Neural cell (in vitro differentiated cells): ENCODE results near the gene GALK2. TPM values are rescaled to one million over a fixed set of nuclear protein-coding genes. Genes with fewer than 3 reads are reported as not detected.

Source experiments
- H2AFZ ChIP-seq: fragments of 200-600, 300-800 bp; sonication (generic), shearing (Covaris generic); 2 replicates; pipeline ENCODE4 v1.6.0; 2014; ENCODE audit warnings: low read depth, mild to moderate bottlenecking, antibody characterized with exemption, low read length, moderate library complexity
- H3F3A ChIP-seq: fragments of 200-600 bp; shearing (Covaris generic); 2 replicates; pipeline ENCODE4 v1.6.1; 2016; ENCODE audit warnings: mild to moderate bottlenecking, moderate library complexity, mixed read lengths, antibody characterized with exemption, low read length; ENCODE audit not compliant: insufficient read depth, poor library complexity, severe bottlenecking
- H3K27ac ChIP-seq: fragments of 200-600, 300-800 bp; sonication (generic), shearing (Covaris generic); 2 replicates; pipeline ENCODE4 v1.5.1; 2014; ENCODE audit warnings: mild to moderate bottlenecking, low read length, moderate library complexity
- H3K27me3 ChIP-seq: fragments of 300-800, 200-600 bp; sonication (generic), shearing (Covaris generic); 2 replicates; pipeline ENCODE4 v1.6.0; 2014; ENCODE audit warnings: mild to moderate bottlenecking, low read depth, low read length, moderate library complexity; ENCODE audit not compliant: insufficient read depth
- H3K36me3 ChIP-seq: fragments of 300-800, 200-600 bp; sonication (generic), shearing (Covaris generic); 2 replicates; pipeline ENCODE4 v1.5.1; 2014; ENCODE audit warnings: mild to moderate bottlenecking, antibody characterized with exemption, low read length, moderate library complexity; ENCODE audit not compliant: insufficient read depth
- H3K4me2 ChIP-seq: fragments of 300-800, 200-600 bp; sonication (generic), shearing (Covaris generic); 2 replicates; pipeline ENCODE4 v1.6.0; 2014; ENCODE audit warnings: mild to moderate bottlenecking, low read length
- H3K4me3 ChIP-seq: fragments of 300-800, 200-600 bp; sonication (generic), shearing (Covaris generic); 2 replicates; pipeline ENCODE4 v1.5.1; 2014; ENCODE audit warnings: mild to moderate bottlenecking, low read length, moderate library complexity
- H3K79me2 ChIP-seq: fragments of 200-600 bp; shearing (Covaris generic); replicated peaks from 2 replicates; pipeline ENCODE4 v1.6.0; 2014; ENCODE audit warnings: mild to moderate bottlenecking, low read length, moderate library complexity; ENCODE audit not compliant: insufficient read depth
- H3K9ac ChIP-seq: fragments of 300-800, 200-600 bp; sonication (generic), shearing (Covaris generic); 2 replicates; pipeline ENCODE4 v1.6.1; 2016; ENCODE audit warnings: mild to moderate bottlenecking, low read length, mixed read lengths
- H3K9me2 ChIP-seq: fragments of 200-600 bp; shearing (Covaris generic); 2 replicates; pipeline ENCODE4 v1.6.1; 2016; ENCODE audit warnings: mild to moderate bottlenecking, low read length, mixed read lengths; ENCODE audit not compliant: insufficient read depth
- H3K9me3 ChIP-seq: fragments of 200-600, 300-800 bp; sonication (generic), shearing (Covaris generic); 2 replicates; pipeline ENCODE4 v1.6.1; 2016; ENCODE audit warnings: mild to moderate bottlenecking, mixed run types, low read length, moderate library complexity, mixed read lengths
- H4K20me1 ChIP-seq: fragments of 200-600 bp; shearing (Covaris generic); 2 replicates; pipeline ENCODE4 v1.6.1; 2016; ENCODE audit warnings: mild to moderate bottlenecking, mixed run types; ENCODE audit not compliant: insufficient read depth
- CTCF ChIP-seq: fragments of 450-650 bp; IDR thresholded peaks from 2 replicates; pipeline ENCODE4 v1.5.1; 2014; ENCODE audit warnings: antibody characterized with exemption, mild to moderate bottlenecking, moderate library complexity; ENCODE audit not compliant: poor library complexity, severe bottlenecking
- EP300 ChIP-seq: fragments of 450-650 bp; conservative IDR thresholded peaks from 2 replicates; pipeline ENCODE4 v1.6.1; 2014; ENCODE audit warnings: antibody characterized with exemption, mild to moderate bottlenecking, moderate library complexity; ENCODE audit not compliant: poor library complexity, severe bottlenecking
- EZH2 ChIP-seq: fragments of 200-600, 300-800 bp; shearing (Covaris generic), sonication (generic); IDR thresholded peaks from 2 replicates; pipeline ENCODE4 v1.6.1; 2014; ENCODE audit warnings: antibody characterized with exemption, low read length, borderline replicate concordance, mild to moderate bottlenecking; ENCODE audit not compliant: insufficient read depth, poor library complexity, severe bottlenecking
- MXI1 ChIP-seq: fragments of 450-650 bp; conservative IDR thresholded peaks from 2 replicates; pipeline ENCODE4 v1.6.1; 2014; ENCODE audit warnings: antibody characterized with exemption, mild to moderate bottlenecking; ENCODE audit not compliant: poor library complexity, severe bottlenecking
- POLR2AphosphoS5 ChIP-seq: IDR thresholded peaks from 2 replicates; pipeline ENCODE4 v1.6.1; 2012
- RAD21 ChIP-seq: fragments of 450-650 bp; conservative IDR thresholded peaks from 2 replicates; pipeline ENCODE4 v1.6.1; 2014; ENCODE audit warnings: antibody characterized with exemption, mild to moderate bottlenecking, moderate library complexity
- SMC3 ChIP-seq: fragments of 450-650 bp; conservative IDR thresholded peaks from 2 replicates; pipeline ENCODE4 v1.6.1; 2014; ENCODE audit warnings: antibody characterized with exemption, mild to moderate bottlenecking, moderate library complexity; ENCODE audit not compliant: poor library complexity
- TAF1 ChIP-seq: IDR thresholded peaks from 2 replicates; pipeline ENCODE4 v1.6.1; 2012; ENCODE audit warnings: low read depth
- polyA plus RNA-seq: library from polyadenylated mRNA; depleted of rRNA; stranded (reverse); fragments of >200 nt; gene quantifications from 2 replicates; pipeline ENCODE4 v1.2.3, GENCODE V29; 2014
- TF ChIP-seq, protein P1 (sequence below): IDR thresholded peaks from 2 replicates; pipeline ENCODE4 v1.6.1; 2012; ENCODE audit warnings: borderline replicate concordance

The GALK2 gene
- polyA plus RNA-seq, 1 donor from 2014 or later = 26.3 TPM

- Histone ChIP-seq H3K36me3 (no peaks in the 10 kb centered on the region), H3K9me2 (no peaks in the 10 kb centered on the region), H3K9ac (no peak overlapping the region), H2AFZ (no peak overlapping the region), H3K4me2 (no peak overlapping the region), H3K9me3 (no peaks in the 10 kb centered on the region), H3K27me3 (no peaks in the 10 kb centered on the region), H3F3A (no peaks in the 10 kb centered on the region), H3K4me3 (no peak overlapping the region), H3K79me2 (no peaks in the 10 kb centered on the region), H4K20me1 (no peaks in the 10 kb centered on the region), H3K27ac (no peak overlapping the region)
- TF ChIP-seq EP300 (no peak), RAD21 (no peak), CTCF (no peak), SMC3 (no peak), EZH2 (no peak), MXI1 (no peak), TAF1 (no peak), POLR2AphosphoS5 (no peak)
- TF ChIP-seq, protein P1, sequence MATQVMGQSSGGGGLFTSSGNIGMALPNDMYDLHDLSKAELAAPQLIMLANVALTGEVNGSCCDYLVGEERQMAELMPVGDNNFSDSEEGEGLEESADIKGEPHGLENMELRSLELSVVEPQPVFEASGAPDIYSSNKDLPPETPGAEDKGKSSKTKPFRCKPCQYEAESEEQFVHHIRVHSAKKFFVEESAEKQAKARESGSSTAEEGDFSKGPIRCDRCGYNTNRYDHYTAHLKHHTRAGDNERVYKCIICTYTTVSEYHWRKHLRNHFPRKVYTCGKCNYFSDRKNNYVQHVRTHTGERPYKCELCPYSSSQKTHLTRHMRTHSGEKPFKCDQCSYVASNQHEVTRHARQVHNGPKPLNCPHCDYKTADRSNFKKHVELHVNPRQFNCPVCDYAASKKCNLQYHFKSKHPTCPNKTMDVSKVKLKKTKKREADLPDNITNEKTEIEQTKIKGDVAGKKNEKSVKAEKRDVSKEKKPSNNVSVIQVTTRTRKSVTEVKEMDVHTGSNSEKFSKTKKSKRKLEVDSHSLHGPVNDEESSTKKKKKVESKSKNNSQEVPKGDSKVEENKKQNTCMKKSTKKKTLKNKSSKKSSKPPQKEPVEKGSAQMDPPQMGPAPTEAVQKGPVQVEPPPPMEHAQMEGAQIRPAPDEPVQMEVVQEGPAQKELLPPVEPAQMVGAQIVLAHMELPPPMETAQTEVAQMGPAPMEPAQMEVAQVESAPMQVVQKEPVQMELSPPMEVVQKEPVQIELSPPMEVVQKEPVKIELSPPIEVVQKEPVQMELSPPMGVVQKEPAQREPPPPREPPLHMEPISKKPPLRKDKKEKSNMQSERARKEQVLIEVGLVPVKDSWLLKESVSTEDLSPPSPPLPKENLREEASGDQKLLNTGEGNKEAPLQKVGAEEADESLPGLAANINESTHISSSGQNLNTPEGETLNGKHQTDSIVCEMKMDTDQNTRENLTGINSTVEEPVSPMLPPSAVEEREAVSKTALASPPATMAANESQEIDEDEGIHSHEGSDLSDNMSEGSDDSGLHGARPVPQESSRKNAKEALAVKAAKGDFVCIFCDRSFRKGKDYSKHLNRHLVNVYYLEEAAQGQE = no peak
Measured at GRCh38 chr15:49187549-49188245, 17.6 kb downstream of the GALK2 start.

DNA sequence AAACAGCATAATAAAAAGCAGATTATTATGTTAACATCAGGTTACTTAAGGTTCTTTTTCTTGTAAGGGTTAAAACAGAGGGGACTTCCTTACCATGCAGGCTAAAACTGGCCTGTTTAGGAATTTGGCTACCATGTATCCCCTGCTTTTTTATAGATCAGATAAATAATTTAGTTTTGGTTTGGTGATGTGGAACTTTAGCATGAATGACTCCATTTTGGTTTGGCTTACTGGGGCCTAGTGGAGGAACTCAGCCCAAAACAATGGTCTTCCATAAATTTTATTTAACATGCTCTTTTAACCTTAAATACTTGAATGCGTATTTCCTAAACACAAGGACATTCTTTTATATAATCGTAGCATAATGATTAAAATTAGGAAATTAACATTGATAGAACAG is 18.9 kb downstream of the GALK2 start:
- no peak overlapping the region for H3K4me3 ChIP-seq
- H3F3A ChIP-seq = no peaks in the 10 kb centered on the region
- no peaks in the 10 kb centered on the region for H3K9me2 ChIP-seq
- TF ChIP-seq TAF1 = no peak
- TF ChIP-seq MXI1 = no peak
- TF ChIP-seq EZH2 = no peak
- TF ChIP-seq SMC3 = no peak
- TF ChIP-seq, protein P1 = no peak
- TF ChIP-seq POLR2AphosphoS5 = no peak
- TF ChIP-seq EP300 = no peak
- TF ChIP-seq RAD21 = no peak
- no peak for TF ChIP-seq CTCF
- H3K27ac ChIP-seq = no peak overlapping the region
- no peaks in the 10 kb centered on the region for H3K36me3 ChIP-seq
- no peak overlapping the region for H2AFZ ChIP-seq
- no peaks in the 10 kb centered on the region for H3K79me2 ChIP-seq
- no peaks in the 10 kb centered on the region for H3K9me3 ChIP-seq
- no peaks in the 10 kb centered on the region for H3K27me3 ChIP-seq
- no peaks in the 10 kb centered on the region for H4K20me1 ChIP-seq
- H3K9ac ChIP-seq = no peak overlapping the region
- no peak overlapping the region for H3K4me2 ChIP-seq
